HG03354 (cell line): ENCODE measurements around the gene NLRP8.
"Not testable (repeated sequence)": the region's sequence is repeated elsewhere in the genome, so short reads cannot be mapped to it uniquely, and the experiment has no call there.

ENCODE experiments used
- ATAC-seq: cut with Tn5 transposase; IDR thresholded peaks from one replicate; pipeline ENCODE4 v1.9.1; 2021; ENCODE audit warnings: mild to moderate bottlenecking; ENCODE audit not compliant: unreplicated experiment, poor library complexity, severe bottlenecking

Gene NLRP8

GRCh38 chr19:55947532-55947931 is at the start of gene NLRP8:
Gene NLRP8, plus strand, starts transcription at chr19:55947832.
- ATAC-seq, result no peak

GRCh38 chr19:55898911-55899310 is 48.7 kb upstream of the NLRP8 start:
- ATAC-seq, result no peak

- ATAC-seq, result no peak
Measured at GRCh38 chr19:55901369-55902079, 46.1 kb upstream of the NLRP8 start.

GRCh38 chr19:55902080-55902751 is 45.4 kb upstream of the NLRP8 start:
- no peak for ATAC-seq

GRCh38 chr19:55907286-55907685 is 40.3 kb upstream of the NLRP8 start:
- no peak for ATAC-seq

GRCh38 chr19:55907746-55908145 is 39.9 kb upstream of the NLRP8 start:
- no peak for ATAC-seq

- ATAC-seq, result no peak
Measured at GRCh38 chr19:55909801-55910200, 37.8 kb upstream of the NLRP8 start.

GRCh38 chr19:55912916-55913315 is 34.7 kb upstream of the NLRP8 start:
- no peak for ATAC-seq

GRCh38 chr19:55913643-55914268 is 33.9 kb upstream of the NLRP8 start:
- no peak for ATAC-seq

GRCh38 chr19:55923556-55923955 is 24.1 kb upstream of the NLRP8 start:
- no peak for ATAC-seq

- no peak for ATAC-seq
Measured at GRCh38 chr19:55927991-55928390, 19.6 kb upstream of the NLRP8 start.

- not testable (repeated sequence) for ATAC-seq
Measured at GRCh38 chr19:55929258-55929657, 18.4 kb upstream of the NLRP8 start.

GRCh38 chr19:55930996-55931515 is 16.6 kb upstream of the NLRP8 start:
- no peak for ATAC-seq

GRCh38 chr19:55931936-55932386 is 15.7 kb upstream of the NLRP8 start, which contains the start of gene NLRP13:
Gene NLRP13, minus strand, starts transcription at chr19:55932336. Its CDS starts 25 bp downstream, at chr19:55932311.
- no peak for ATAC-seq

- no peak for ATAC-seq
Measured at GRCh38 chr19:55935206-55935605, 12.4 kb upstream of the NLRP8 start.

GRCh38 chr19:55939206-55939605 is 8.4 kb upstream of the NLRP8 start:
- ATAC-seq, result no peak

GRCh38 chr19:55940306-55940705 is 7.3 kb upstream of the NLRP8 start:
- ATAC-seq, result no peak

- ATAC-seq, result not testable (repeated sequence)
Measured at GRCh38 chr19:55950566-55950965, 2.9 kb downstream of the NLRP8 start.

GRCh38 chr19:55956431-55956830 is 8.8 kb downstream of the NLRP8 start:
- ATAC-seq, result no peak

- ATAC-seq, result no peak
Measured at GRCh38 chr19:55958356-55958755, 10.7 kb downstream of the NLRP8 start.
